Stimulated activated CD8-positive, alpha-beta memory T cell treated with anti-CD3 and anti-CD28 coated beads, Interleukin-7, amount 100 ng/mL, for 24 hours (primary cell): ENCODE results near the gene ARHGAP9.
"Not testable (repeated sequence)": the region's sequence is repeated elsewhere in the genome, so short reads cannot be mapped to it uniquely, and the experiment has no call there.

ENCODE experiments used
- DNase-seq: peaks from one replicate; pipeline ENCODE4 v3.0.0-alpha.2; 2020; ENCODE audit warnings: low read depth

ARHGAP9 gene

GRCh38 chr12:57456737-57457490, 22.8 kb downstream of the ARHGAP9 start:
- no peak for DNase-seq

GRCh38 chr12:57456145-57456700, 23.4 kb downstream of the ARHGAP9 start:
- no peak for DNase-seq

- DNase-seq = no peak
Observed at GRCh38 chr12:57455374-57456144, 24.1 kb downstream of the ARHGAP9 start.

- no peak for DNase-seq
Observed at GRCh38 chr12:57454566-57455373, 24.9 kb downstream of the ARHGAP9 start, which contains the start of gene INHBE. Gene INHBE, plus strand, starts transcription at chr12:57455307. Its CDS starts 230 bp downstream, at chr12:57455537.

- no peak for DNase-seq
Observed at GRCh38 chr12:57454213-57454565, 25.5 kb downstream of the ARHGAP9 start.

GRCh38 chr12:57452937-57453509, 26.6 kb downstream of the ARHGAP9 start:
- DNase-seq = no peak

- no peak for DNase-seq
Observed at GRCh38 chr12:57452181-57452936, 27.3 kb downstream of the ARHGAP9 start.

- no peak for DNase-seq
Observed at GRCh38 chr12:57451233-57451778, 28.4 kb downstream of the ARHGAP9 start.

- no peak for DNase-seq
Observed at GRCh38 chr12:57450057-57450456, 29.6 kb downstream of the ARHGAP9 start.

GRCh38 chr12:57449375-57449774, 30.3 kb downstream of the ARHGAP9 start:
- no peak for DNase-seq

GRCh38 chr12:57448669-57449068, 31.0 kb downstream of the ARHGAP9 start:
- DNase-seq = no peak

- no peak for DNase-seq
Observed at GRCh38 chr12:57446292-57446960, 33.2 kb downstream of the ARHGAP9 start.

GRCh38 chr12:57444744-57445143, 34.9 kb downstream of the ARHGAP9 start:
- DNase-seq = no peak

- DNase-seq = not testable (repeated sequence)
Observed at GRCh38 chr12:57444337-57444736, 35.3 kb downstream of the ARHGAP9 start.

- no peak for DNase-seq
Observed at GRCh38 chr12:57441846-57442427, 37.7 kb downstream of the ARHGAP9 start.

- DNase-seq = not testable (repeated sequence)
Observed at GRCh38 chr12:57441393-57441792, 38.3 kb downstream of the ARHGAP9 start.

- no peak for DNase-seq
Observed at GRCh38 chr12:57439762-57440266, 39.9 kb downstream of the ARHGAP9 start.

GRCh38 chr12:57438400-57438799, 41.3 kb downstream of the ARHGAP9 start:
- DNase-seq = no peak

GRCh38 chr12:57435293-57435692, 44.4 kb downstream of the ARHGAP9 start:
- DNase-seq = no peak
